HepG2 (cell line): Measurements from ENCODE around the gene SMARCE1. TPM values are rescaled to one million over a fixed set of nuclear protein-coding genes. Genes with fewer than 3 reads are reported as not detected.
A peak's percentile ranks its signal among the peaks of the same experiment; 100 is the strongest.

Experiments used
- BHLHE40 ChIP-seq: IDR thresholded peaks from 2 replicates; pipeline ENCODE4 v1.6.1; 2011; ENCODE audit warnings: low read length, improper control_type of control experiment
- ELF1 ChIP-seq: sonication (generic); formaldehyde crosslinking; IDR thresholded peaks from 2 replicates; pipeline ENCODE4 v1.4.0; 2020; ENCODE audit warnings: missing genetic modification reagents
- HDAC6 ChIP-seq: fragments of 200-600 bp; sonication (generic); IDR thresholded peaks from 2 replicates; pipeline ENCODE4 v1.7.0; 2017; ENCODE audit warnings: mild to moderate bottlenecking, antibody characterized with exemption, low read length, low read depth
- HNF4A ChIP-seq: sonication (generic); formaldehyde crosslinking; IDR thresholded peaks from 2 replicates; pipeline ENCODE4 v1.4.0; 2020; ENCODE audit warnings: missing genetic modification reagents
- JARID2 ChIP-seq: sonication (generic); formaldehyde crosslinking; IDR thresholded peaks from 2 replicates; pipeline ENCODE4 v1.8.1; 2023; ENCODE audit warnings: missing genetic modification reagents, inconsistent platforms; ENCODE audit not compliant: insufficient replicate concordance
- MIXL1 ChIP-seq: IDR thresholded peaks from 2 replicates; pipeline ENCODE4 v1.6.1; 2016
- NBN ChIP-seq: fragments of 450-650 bp; conservative IDR thresholded peaks from 2 replicates; pipeline ENCODE4 v1.6.1; 2017
- SIX1 ChIP-seq: sonication (generic); formaldehyde crosslinking; IDR thresholded peaks from 2 replicates; pipeline ENCODE4 v1.4.0; 2020; ENCODE audit warnings: missing genetic modification reagents, borderline replicate concordance
- ZNF136 ChIP-seq: sonication (generic); formaldehyde crosslinking; IDR thresholded peaks from 2 replicates; pipeline ENCODE4 v1.8.1; 2022; ENCODE audit warnings: low read depth, mild to moderate bottlenecking, moderate library complexity, missing genetic modification reagents
- ZNF253 ChIP-seq: sonication (generic); formaldehyde crosslinking; IDR thresholded peaks from 2 replicates; pipeline ENCODE4 v1.8.0; 2022; ENCODE audit warnings: mild to moderate bottlenecking, missing genetic modification reagents, borderline replicate concordance
- ZNF33B ChIP-seq: sonication (generic); formaldehyde crosslinking; IDR thresholded peaks from 2 replicates; pipeline ENCODE4 v1.5.1; 2020; ENCODE audit warnings: mild to moderate bottlenecking, missing genetic modification reagents
- ZNF775 ChIP-seq: sonication (generic); formaldehyde crosslinking; IDR thresholded peaks from 2 replicates; pipeline ENCODE4 v1.4.0; 2020; ENCODE audit warnings: missing genetic modification reagents, mild to moderate bottlenecking, moderate library complexity, borderline replicate concordance
- ZNF891 ChIP-seq: sonication (generic); formaldehyde crosslinking; IDR thresholded peaks from 2 replicates; pipeline ENCODE4 v1.5.0; 2020; ENCODE audit warnings: mild to moderate bottlenecking, missing genetic modification reagents
- polyA plus RNA-seq, 8 experiments: library from polyadenylated mRNA; depleted of rRNA in 3 of 8; stranded (reverse) in 7 of 8; unstranded in 1 of 8; fragments of >200 nt; fragmentation: Illumina TruSeq in 4 of 8; extraction: Trizol in 4 of 8; gene quantifications; 2 replicates each; pipeline versions ENCODE4 v1.2.1 to v1.2.3, GENCODE V29; 2011 to 2016; ENCODE audit warnings: low read depth in 4 of 8, missing spikeins in 1 of 8, mixed read lengths in 1 of 8; ENCODE audit not compliant: insufficient read depth in 1 of 8
- total RNA-seq, 5 experiments: library from RNA; depleted of rRNA; stranded (reverse); fragments of >200 nt; fragmentation: Illumina TruSeq; extraction: Trizol; gene quantifications; 2 replicates each; pipeline ENCODE4 v1.2.3, GENCODE V29; 2016; ENCODE audit warnings: low read depth in 1 of 5
- TF ChIP-seq, protein P1 (sequence below): sonication (generic); formaldehyde crosslinking; IDR thresholded peaks from 2 replicates; pipeline ENCODE4 v1.4.0; 2020; ENCODE audit warnings: missing genetic modification reagents
- TF ChIP-seq, protein P2 (sequence below): sonication (generic); formaldehyde crosslinking; IDR thresholded peaks from 2 replicates; pipeline ENCODE4 v1.5.0; 2020; ENCODE audit warnings: missing genetic modification reagents, mild to moderate bottlenecking, borderline replicate concordance
- TF ChIP-seq, protein P3 (sequence below): IDR thresholded peaks from 2 replicates; pipeline ENCODE4 v1.6.1; 2016
- TF ChIP-seq, protein P4 (sequence below): sonication (generic); formaldehyde crosslinking; conservative IDR thresholded peaks from 2 replicates; pipeline ENCODE4 v1.8.0; 2022; ENCODE audit warnings: missing genetic modification reagents
- TF ChIP-seq, protein P5 (sequence below): sonication (generic); formaldehyde crosslinking; IDR thresholded peaks from 2 replicates; pipeline ENCODE4 v1.5.1; 2020; ENCODE audit warnings: missing genetic modification reagents, mild to moderate bottlenecking, borderline replicate concordance

SMARCE1 gene
- total and polyA plus RNA-seq, 2 of the 13 experiments (the other 11 are each of a cell fraction or from before 2014, with no cell fraction given) = 43.5 to 127 TPM

DNA sequence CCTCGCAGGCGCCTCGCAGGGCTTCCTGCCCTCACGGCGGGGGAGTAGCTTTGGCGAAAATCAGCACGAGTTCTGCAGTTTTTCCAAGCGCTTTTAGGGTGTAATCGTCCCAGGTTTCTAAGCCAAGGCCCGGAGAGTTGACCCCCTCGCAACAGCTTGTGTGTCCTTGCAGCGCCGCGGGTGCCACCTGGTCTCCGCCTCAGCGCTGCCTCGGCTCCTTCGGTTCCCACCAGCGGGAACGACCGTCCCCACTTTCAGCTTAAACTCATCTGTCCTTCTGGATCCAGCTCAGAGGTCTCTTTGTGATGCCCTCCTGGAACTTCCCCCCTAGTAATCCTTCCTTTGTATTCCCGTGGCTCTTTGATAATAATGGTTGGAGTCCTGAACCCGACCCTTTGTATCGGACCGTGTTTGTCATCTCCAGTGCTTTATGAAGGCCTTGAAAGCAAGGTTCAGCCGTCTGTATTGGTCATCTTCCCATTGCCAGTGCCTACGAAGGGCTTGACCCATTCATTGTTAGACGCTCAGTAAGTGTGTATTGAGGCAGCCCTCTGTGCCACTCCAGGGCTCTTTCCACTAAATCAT lies 858 bp upstream of the SMARCE1 start (continued):
- TF ChIP-seq, protein P1, sequence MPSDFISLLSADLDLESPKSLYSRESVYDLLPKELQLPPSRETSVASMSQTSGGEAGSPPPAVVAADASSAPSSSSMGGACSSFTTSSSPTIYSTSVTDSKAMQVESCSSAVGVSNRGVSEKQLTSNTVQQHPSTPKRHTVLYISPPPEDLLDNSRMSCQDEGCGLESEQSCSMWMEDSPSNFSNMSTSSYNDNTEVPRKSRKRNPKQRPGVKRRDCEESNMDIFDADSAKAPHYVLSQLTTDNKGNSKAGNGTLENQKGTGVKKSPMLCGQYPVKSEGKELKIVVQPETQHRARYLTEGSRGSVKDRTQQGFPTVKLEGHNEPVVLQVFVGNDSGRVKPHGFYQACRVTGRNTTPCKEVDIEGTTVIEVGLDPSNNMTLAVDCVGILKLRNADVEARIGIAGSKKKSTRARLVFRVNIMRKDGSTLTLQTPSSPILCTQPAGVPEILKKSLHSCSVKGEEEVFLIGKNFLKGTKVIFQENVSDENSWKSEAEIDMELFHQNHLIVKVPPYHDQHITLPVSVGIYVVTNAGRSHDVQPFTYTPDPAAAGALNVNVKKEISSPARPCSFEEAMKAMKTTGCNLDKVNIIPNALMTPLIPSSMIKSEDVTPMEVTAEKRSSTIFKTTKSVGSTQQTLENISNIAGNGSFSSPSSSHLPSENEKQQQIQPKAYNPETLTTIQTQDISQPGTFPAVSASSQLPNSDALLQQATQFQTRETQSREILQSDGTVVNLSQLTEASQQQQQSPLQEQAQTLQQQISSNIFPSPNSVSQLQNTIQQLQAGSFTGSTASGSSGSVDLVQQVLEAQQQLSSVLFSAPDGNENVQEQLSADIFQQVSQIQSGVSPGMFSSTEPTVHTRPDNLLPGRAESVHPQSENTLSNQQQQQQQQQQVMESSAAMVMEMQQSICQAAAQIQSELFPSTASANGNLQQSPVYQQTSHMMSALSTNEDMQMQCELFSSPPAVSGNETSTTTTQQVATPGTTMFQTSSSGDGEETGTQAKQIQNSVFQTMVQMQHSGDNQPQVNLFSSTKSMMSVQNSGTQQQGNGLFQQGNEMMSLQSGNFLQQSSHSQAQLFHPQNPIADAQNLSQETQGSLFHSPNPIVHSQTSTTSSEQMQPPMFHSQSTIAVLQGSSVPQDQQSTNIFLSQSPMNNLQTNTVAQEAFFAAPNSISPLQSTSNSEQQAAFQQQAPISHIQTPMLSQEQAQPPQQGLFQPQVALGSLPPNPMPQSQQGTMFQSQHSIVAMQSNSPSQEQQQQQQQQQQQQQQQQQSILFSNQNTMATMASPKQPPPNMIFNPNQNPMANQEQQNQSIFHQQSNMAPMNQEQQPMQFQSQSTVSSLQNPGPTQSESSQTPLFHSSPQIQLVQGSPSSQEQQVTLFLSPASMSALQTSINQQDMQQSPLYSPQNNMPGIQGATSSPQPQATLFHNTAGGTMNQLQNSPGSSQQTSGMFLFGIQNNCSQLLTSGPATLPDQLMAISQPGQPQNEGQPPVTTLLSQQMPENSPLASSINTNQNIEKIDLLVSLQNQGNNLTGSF (CRISPR knock-in tag) = no peak; the same call in 1 of the 2 replicates
- TF ChIP-seq, protein P2, sequence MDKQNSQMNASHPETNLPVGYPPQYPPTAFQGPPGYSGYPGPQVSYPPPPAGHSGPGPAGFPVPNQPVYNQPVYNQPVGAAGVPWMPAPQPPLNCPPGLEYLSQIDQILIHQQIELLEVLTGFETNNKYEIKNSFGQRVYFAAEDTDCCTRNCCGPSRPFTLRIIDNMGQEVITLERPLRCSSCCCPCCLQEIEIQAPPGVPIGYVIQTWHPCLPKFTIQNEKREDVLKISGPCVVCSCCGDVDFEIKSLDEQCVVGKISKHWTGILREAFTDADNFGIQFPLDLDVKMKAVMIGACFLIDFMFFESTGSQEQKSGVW (CRISPR knock-in tag) = no peak
- TF ChIP-seq ZNF775 (CRISPR knock-in tag) = no peak
- no peak; the same call in 1 of the 2 replicates for TF ChIP-seq ZNF253 (CRISPR knock-in tag)
- TF ChIP-seq, protein P3, sequence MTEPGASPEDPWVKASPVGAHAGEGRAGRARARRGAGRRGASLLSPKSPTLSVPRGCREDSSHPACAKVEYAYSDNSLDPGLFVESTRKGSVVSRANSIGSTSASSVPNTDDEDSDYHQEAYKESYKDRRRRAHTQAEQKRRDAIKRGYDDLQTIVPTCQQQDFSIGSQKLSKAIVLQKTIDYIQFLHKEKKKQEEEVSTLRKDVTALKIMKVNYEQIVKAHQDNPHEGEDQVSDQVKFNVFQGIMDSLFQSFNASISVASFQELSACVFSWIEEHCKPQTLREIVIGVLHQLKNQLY (CRISPR knock-in tag) = no peak
- TF ChIP-seq, protein P4, sequence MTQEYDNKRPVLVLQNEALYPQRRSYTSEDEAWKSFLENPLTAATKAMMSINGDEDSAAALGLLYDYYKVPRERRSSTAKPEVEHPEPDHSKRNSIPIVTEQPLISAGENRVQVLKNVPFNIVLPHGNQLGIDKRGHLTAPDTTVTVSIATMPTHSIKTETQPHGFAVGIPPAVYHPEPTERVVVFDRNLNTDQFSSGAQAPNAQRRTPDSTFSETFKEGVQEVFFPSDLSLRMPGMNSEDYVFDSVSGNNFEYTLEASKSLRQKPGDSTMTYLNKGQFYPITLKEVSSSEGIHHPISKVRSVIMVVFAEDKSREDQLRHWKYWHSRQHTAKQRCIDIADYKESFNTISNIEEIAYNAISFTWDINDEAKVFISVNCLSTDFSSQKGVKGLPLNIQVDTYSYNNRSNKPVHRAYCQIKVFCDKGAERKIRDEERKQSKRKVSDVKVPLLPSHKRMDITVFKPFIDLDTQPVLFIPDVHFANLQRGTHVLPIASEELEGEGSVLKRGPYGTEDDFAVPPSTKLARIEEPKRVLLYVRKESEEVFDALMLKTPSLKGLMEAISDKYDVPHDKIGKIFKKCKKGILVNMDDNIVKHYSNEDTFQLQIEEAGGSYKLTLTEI (CRISPR knock-in tag) = no peak
- TF ChIP-seq, protein P5, sequence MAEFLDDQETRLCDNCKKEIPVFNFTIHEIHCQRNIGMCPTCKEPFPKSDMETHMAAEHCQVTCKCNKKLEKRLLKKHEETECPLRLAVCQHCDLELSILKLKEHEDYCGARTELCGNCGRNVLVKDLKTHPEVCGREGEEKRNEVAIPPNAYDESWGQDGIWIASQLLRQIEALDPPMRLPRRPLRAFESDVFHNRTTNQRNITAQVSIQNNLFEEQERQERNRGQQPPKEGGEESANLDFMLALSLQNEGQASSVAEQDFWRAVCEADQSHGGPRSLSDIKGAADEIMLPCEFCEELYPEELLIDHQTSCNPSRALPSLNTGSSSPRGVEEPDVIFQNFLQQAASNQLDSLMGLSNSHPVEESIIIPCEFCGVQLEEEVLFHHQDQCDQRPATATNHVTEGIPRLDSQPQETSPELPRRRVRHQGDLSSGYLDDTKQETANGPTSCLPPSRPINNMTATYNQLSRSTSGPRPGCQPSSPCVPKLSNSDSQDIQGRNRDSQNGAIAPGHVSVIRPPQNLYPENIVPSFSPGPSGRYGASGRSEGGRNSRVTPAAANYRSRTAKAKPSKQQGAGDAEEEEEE (CRISPR knock-in tag) = no peak
- 0 out of 2 replicates have a peak, but pooled peaks have one; percentile 49 for TF ChIP-seq ZNF33B (CRISPR knock-in tag)
- TF ChIP-seq JARID2 (CRISPR knock-in tag) = no peak
- TF ChIP-seq NBN = no peak
- TF ChIP-seq SIX1 = no peak
- TF ChIP-seq MIXL1 = peak; percentile 9; the same call in 1 of the 2 replicates
- TF ChIP-seq HNF4A = peak; percentile 2; the same call in 1 of the 2 replicates
- no peak for TF ChIP-seq ZNF136 (CRISPR knock-in tag)
- no peak for TF ChIP-seq BHLHE40
- no peak for TF ChIP-seq HDAC6
- TF ChIP-seq ZNF891 (CRISPR knock-in tag) = peak; percentile 85; the same call in 1 of the 2 replicates
- TF ChIP-seq ELF1 (CRISPR knock-in tag) = peak; percentile 9
